PFSK-1 (cell line): ENCODE measurements around the gene PLAGL1.

ENCODE experiments used
- FOXP2 ChIP-seq: optimal IDR thresholded peaks from 2 replicates; pipeline ENCODE3; 2011; ENCODE audit warnings: borderline replicate concordance, control low read depth, inconsistent platforms; ENCODE audit not compliant: insufficient read depth; ENCODE audit errors: extremely low read length, extremely low read depth
- POLR2AphosphoS5 ChIP-seq: IDR thresholded peaks from 2 replicates; pipeline ENCODE4 v1.6.1; 2012; ENCODE audit warnings: low read depth, mild to moderate bottlenecking, control low read depth, low read length, moderate library complexity
- REST ChIP-seq, 2 experiments: IDR thresholded peaks; 2 replicates each; pipeline versions ENCODE4 v1.6.1 to v1.8.0; 2011 to 2012; ENCODE audit warnings: low read depth in 2 of 2, low read length in 2 of 2, control low read depth in 1 of 2, inconsistent platforms in 1 of 2, mild to moderate bottlenecking in 1 of 2, moderate library complexity in 1 of 2; ENCODE audit not compliant: insufficient read depth in 1 of 2
- SIN3A ChIP-seq: IDR thresholded peaks from 2 replicates; pipeline ENCODE4 v1.6.1; 2012; ENCODE audit warnings: mild to moderate bottlenecking, low read length, moderate library complexity, borderline replicate concordance; ENCODE audit not compliant: insufficient read depth
- TAF1 ChIP-seq: IDR thresholded peaks from 2 replicates; pipeline ENCODE4 v1.6.1; 2012; ENCODE audit warnings: low read length, control low read depth, borderline replicate concordance; ENCODE audit not compliant: insufficient read depth

The PLAGL1 gene

GRCh38 chr6:143958839-143959399 is 49.1 kb downstream of the PLAGL1 start:
- TF ChIP-seq REST (IDR thresholded peaks at IDR 0.05; ENCODE audit: insufficient read depth in 1 of 2, low read depth in 2 of 2, low read length in 2 of 2) (no peak), POLR2AphosphoS5 (no peak), FOXP2 (no peak), SIN3A (no peak), TAF1 (no peak)

GRCh38 chr6:143957679-143958274 is 50.3 kb downstream of the PLAGL1 start:
- TF ChIP-seq POLR2AphosphoS5 (no peak), FOXP2 (no peak), TAF1 (no peak), REST (IDR thresholded peaks at IDR 0.05; ENCODE audit: insufficient read depth in 1 of 2, low read depth in 2 of 2, low read length in 2 of 2) (no peak), SIN3A (no peak)

- TF ChIP-seq POLR2AphosphoS5 = no peak
- TF ChIP-seq TAF1 = no peak
- TF ChIP-seq REST (IDR thresholded peaks at IDR 0.05; ENCODE audit: insufficient read depth in 1 of 2, low read depth in 2 of 2, low read length in 2 of 2) = no peak
- no peak for TF ChIP-seq SIN3A
- TF ChIP-seq FOXP2 = no peak
These were observed 52.1 kb downstream of the PLAGL1 start for GRCh38 chr6:143955971-143956370.

- TF ChIP-seq POLR2AphosphoS5 (no peak), REST (IDR thresholded peaks at IDR 0.05; ENCODE audit: insufficient read depth in 1 of 2, low read depth in 2 of 2, low read length in 2 of 2) (no peak), SIN3A (no peak), TAF1 (no peak), FOXP2 (no peak)
These were observed 54.1 kb downstream of the PLAGL1 start for GRCh38 chr6:143953922-143954321.
